B cell (primary cell): ENCODE results near the gene TRAF3. TPM values are rescaled to one million over a fixed set of nuclear protein-coding genes. Genes with fewer than 3 reads are reported as not detected.

Experiments used
- ATAC-seq: fragments of 200-7000 bp; cut with Tn5 transposase; one replicate; pipeline ENCODE4 v1.10.0; 2021; ENCODE audit warnings: low read depth, mild to moderate bottlenecking, moderate number of reproducible peaks, moderate library complexity
- CTCF ChIA-PET: fragments of 350-600 bp; sonication (Branson Sonifier 250); formaldehyde crosslinking; loops from one replicate; lab custom pipeline; 2021; ENCODE audit warnings: antibody characterized with exemption, inconsistent platforms; lab: Charles Lee
- POLR2A ChIA-PET: fragments of 350-600 bp; sonication (Branson Sonifier 250); formaldehyde crosslinking; loops from one replicate; lab custom pipeline; 2021; ENCODE audit warnings: antibody characterized with exemption; lab: Charles Lee
- DNase-seq: peaks from one replicate; pipeline ENCODE4 v3.0.0; 2013
- H2AFZ ChIP-seq: 2 replicates; pipeline ENCODE4 v1.6.1; 2012; ENCODE audit warnings: mild to moderate bottlenecking, low read depth, low read length; ENCODE audit not compliant: insufficient read depth, poor library complexity, severe bottlenecking
- H3K27ac ChIP-seq, 2 donors: 1 replicate in 1 of 2; 2 replicates in 1 of 2; pipeline ENCODE4 v1.5.1; 2012 to 2013; ENCODE audit warnings: low read length in 2 of 2, mild to moderate bottlenecking in 2 of 2, moderate library complexity in 1 of 2
- H3K27me3 ChIP-seq, 4 experiments: fragments of 200-600 bp in 1 of 4; sonication (generic) in 1 of 4; replicated peaks in 1 of 4; 1 replicate in 2 of 4; 2 replicates in 2 of 4; pipeline versions ENCODE4 v1.6.1 to v1.7.0; 2013 to 2016; ENCODE audit warnings: low read length in 3 of 4, mild to moderate bottlenecking in 2 of 4, mixed read lengths in 1 of 4, moderate library complexity in 1 of 4; ENCODE audit not compliant: insufficient read depth in 4 of 4, control insufficient read depth in 3 of 4; ENCODE audit errors: control extremely low read depth in 1 of 4
- H3K36me3 ChIP-seq, 2 experiments: replicated peaks in 1 of 2; 1 replicate in 1 of 2; 2 replicates in 1 of 2; pipeline versions ENCODE4 v1.6.1 to v1.7.1; 2013; ENCODE audit warnings: low read length in 1 of 2; ENCODE audit not compliant: insufficient read depth in 2 of 2, control insufficient read depth in 1 of 2; ENCODE audit errors: control extremely low read depth in 1 of 2, extremely low read depth in 1 of 2
- H3K4me1 ChIP-seq, 2 donors: fragments of 200-600 bp in 1 of 2; sonication (generic) in 1 of 2; 1 replicate in 1 of 2; 2 replicates in 1 of 2; pipeline versions ENCODE4 v1.5.1 to v1.6.1; 2013 to 2017; ENCODE audit warnings: low read length in 2 of 2; ENCODE audit not compliant: control insufficient read depth in 2 of 2, insufficient read depth in 2 of 2
- H3K4me2 ChIP-seq: replicated peaks from 2 replicates; pipeline ENCODE3; 2012; ENCODE audit warnings: mild to moderate bottlenecking, low read depth, low read length; ENCODE audit not compliant: poor library complexity, severe bottlenecking
- H3K4me3 ChIP-seq, 5 experiments: fragments of 200-600 bp in 1 of 5; sonication (generic) in 1 of 5; 1 replicate in 3 of 5; 2 replicates in 2 of 5; pipeline versions ENCODE4 v1.5.1 to v1.7.0; 2011 to 2016; ENCODE audit warnings: low read length in 4 of 5, mild to moderate bottlenecking in 4 of 5, low read depth in 2 of 5, control low read depth in 1 of 5, moderate library complexity in 1 of 5; ENCODE audit not compliant: insufficient read depth in 1 of 5; ENCODE audit errors: control extremely low read depth in 1 of 5, extremely low read depth in 1 of 5
- H3K79me2 ChIP-seq: fragments of 200-600 bp; sonication (generic); one replicate; pipeline ENCODE4 v1.6.0; 2016; ENCODE audit warnings: low read length; ENCODE audit not compliant: control insufficient read depth, insufficient read depth
- H3K9ac ChIP-seq: fragments of 200-600 bp; sonication (generic); 2 replicates; pipeline ENCODE4 v1.6.1; 2017; ENCODE audit warnings: mild to moderate bottlenecking, low read length, moderate library complexity
- H3K9me3 ChIP-seq, 3 donors: one replicate each; pipeline versions ENCODE4 v1.6.1 to v1.7.1; 2013; ENCODE audit warnings: low read length in 2 of 3; ENCODE audit not compliant: control insufficient read depth in 2 of 3, insufficient read depth in 1 of 3; ENCODE audit errors: control extremely low read depth in 1 of 3
- H4K20me1 ChIP-seq: 2 replicates; pipeline ENCODE4 v1.6.0; 2012; ENCODE audit warnings: mild to moderate bottlenecking, low read length; ENCODE audit not compliant: insufficient read depth, control insufficient read depth, poor library complexity, severe bottlenecking
- H3K27ac Mint-ChIP-seq: one replicate; pipeline ENCODE4 v1.8.0; 2021; ENCODE audit warnings: mixed read lengths
- H3K27me3 Mint-ChIP-seq: one replicate; pipeline ENCODE4 v1.8.0; 2021; ENCODE audit warnings: mixed read lengths
- H3K4me1 Mint-ChIP-seq: one replicate; pipeline ENCODE4 v1.8.0; 2021; ENCODE audit warnings: mixed read lengths
- H3K4me3 Mint-ChIP-seq: one replicate; pipeline ENCODE4 v1.8.0; 2021; ENCODE audit warnings: mixed read lengths
- H3K9me3 Mint-ChIP-seq: one replicate; pipeline ENCODE4 v1.8.0; 2022; ENCODE audit warnings: mixed read lengths; ENCODE audit not compliant: insufficient read depth
- EZH2 ChIP-seq: IDR thresholded peaks from 2 replicates; pipeline ENCODE4 v1.6.1; 2012; ENCODE audit warnings: borderline replicate concordance, low read depth, mild to moderate bottlenecking, moderate library complexity, low read length; ENCODE audit not compliant: insufficient read depth, poor library complexity, severe bottlenecking
- WGBS: methylation state at CpG from one replicate; pipeline ENCODE4 v1.1.5; 2013; ENCODE audit warnings: missing lambda C conversion rate; ENCODE audit not compliant: insufficient coverage; 5-methylcytosine and 5-hydroxymethylcytosine counted together
- intact Hi-C: fragments of 100-400 bp; cut with micrococcal nuclease; formaldehyde crosslinking; loops from one replicate; pipeline ENCODE4 v1.10.0; 2022
- polyA plus RNA-seq: library from polyadenylated mRNA; depleted of rRNA; stranded (reverse); fragments of >200 nt; gene quantifications from 2 replicates; pipeline ENCODE4 v1.2.3, GENCODE V29; 2012
- total RNA-seq, 2 donors: library from RNA; stranded (reverse); fragments of 120-200 nt in 1 of 2; gene quantifications; 1 replicate in 1 of 2; 2 replicates in 1 of 2; pipeline versions ENCODE4 v1.2.3 to v1.2.4, GENCODE V29; 2013 to 2022
- TF ChIP-seq, protein P1 (sequence below): fragments of 200-600 bp; IDR thresholded peaks from one replicate; pipeline ENCODE4 v1.8.0; 2022; ENCODE audit warnings: antibody characterized with exemption, mild to moderate bottlenecking

The TRAF3 gene
- total and polyA plus RNA-seq, 2 donors (not counting 1 experiment from before 2014, with no cell fraction given): 42.8 to 89.8 TPM

DNA sequence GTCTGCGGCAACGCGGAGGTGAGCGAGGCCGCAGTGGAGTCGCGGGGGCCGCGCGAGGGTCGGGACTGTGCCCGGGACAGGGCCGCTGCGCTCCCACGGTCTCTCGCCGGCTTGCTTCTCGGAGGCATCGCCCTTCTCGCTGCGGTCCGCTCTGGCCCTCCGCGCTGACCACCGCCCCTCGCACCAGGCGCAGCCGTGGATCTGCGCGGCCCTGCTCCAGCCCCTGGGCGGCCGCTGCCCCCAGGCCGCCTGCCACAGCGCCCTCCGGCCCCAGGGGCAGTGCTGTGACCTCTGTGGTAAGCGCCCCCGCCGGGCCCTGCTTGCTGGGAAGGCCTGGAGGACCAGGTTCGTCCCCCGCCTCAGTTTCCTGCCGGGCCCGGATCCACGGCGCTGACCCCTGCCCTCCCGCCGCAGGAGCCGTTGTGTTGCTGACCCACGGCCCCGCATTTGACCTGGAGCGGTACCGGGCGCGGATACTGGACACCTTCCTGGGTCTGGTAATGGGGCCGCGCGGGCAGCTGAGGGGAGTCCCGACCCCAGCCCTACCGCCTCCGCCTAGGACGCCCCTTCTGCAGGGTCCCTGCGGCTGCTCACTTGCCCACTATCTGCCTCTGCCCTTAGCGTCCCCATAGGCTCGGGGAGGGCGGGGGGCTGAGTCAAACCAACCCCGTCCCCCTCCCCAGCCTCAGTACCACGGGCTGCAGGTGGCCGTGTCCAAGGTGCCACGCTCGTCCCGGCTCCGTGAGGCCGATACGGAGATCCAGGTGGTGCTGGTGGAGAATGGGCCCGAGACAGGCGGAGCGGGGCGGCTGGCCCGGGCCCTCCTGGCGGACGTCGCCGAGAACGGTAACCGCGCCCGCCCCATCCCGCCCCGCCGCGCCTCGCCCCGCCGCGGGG is 152.2 kb downstream of the TRAF3 start:
- 12% methylated on average over 94 of the region's 94 CpGs for WGBS
- no peak overlapping the region for H3K27ac Mint-ChIP-seq
- H3K4me2 ChIP-seq: peak overlapping the region; percentile 100
- intact Hi-C loops: loop anchor here (10.0 kb wide), 1 partner anchor 125 kb away; the partner anchor contains the start of gene CDC42BPB
- H3K27me3 ChIP-seq: peaks cover 0 to 40% (median 7%) of the 10 kb centered on the region in 4 experiments
- peak overlapping the region; percentile 87 for H3K4me3 Mint-ChIP-seq
- H3K27me3 Mint-ChIP-seq: peaks cover 10% of the 10 kb centered on the region
- peaks cover 31 to 36% of the 10 kb centered on the region in 2 donors for H3K4me1 ChIP-seq
- POLR2A ChIA-PET: no interaction called here
- no peaks in the 10 kb centered on the region for H3K9me3 Mint-ChIP-seq
- H3K4me3 ChIP-seq: peak overlapping the region in 4 of 5 experiments; percentile 48 to 77 (median 60)
- ATAC-seq (no peak), DNase-seq (peak; percentile 52)
- peaks cover 0 to 18% (median 0%) of the 10 kb centered on the region in 3 donors for H3K9me3 ChIP-seq
- CTCF ChIA-PET: no interaction called here
- TF ChIP-seq EZH2: peak; percentile 53
- TF ChIP-seq, protein P1, sequence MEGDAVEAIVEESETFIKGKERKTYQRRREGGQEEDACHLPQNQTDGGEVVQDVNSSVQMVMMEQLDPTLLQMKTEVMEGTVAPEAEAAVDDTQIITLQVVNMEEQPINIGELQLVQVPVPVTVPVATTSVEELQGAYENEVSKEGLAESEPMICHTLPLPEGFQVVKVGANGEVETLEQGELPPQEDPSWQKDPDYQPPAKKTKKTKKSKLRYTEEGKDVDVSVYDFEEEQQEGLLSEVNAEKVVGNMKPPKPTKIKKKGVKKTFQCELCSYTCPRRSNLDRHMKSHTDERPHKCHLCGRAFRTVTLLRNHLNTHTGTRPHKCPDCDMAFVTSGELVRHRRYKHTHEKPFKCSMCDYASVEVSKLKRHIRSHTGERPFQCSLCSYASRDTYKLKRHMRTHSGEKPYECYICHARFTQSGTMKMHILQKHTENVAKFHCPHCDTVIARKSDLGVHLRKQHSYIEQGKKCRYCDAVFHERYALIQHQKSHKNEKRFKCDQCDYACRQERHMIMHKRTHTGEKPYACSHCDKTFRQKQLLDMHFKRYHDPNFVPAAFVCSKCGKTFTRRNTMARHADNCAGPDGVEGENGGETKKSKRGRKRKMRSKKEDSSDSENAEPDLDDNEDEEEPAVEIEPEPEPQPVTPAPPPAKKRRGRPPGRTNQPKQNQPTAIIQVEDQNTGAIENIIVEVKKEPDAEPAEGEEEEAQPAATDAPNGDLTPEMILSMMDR: no peak
- H3K27ac ChIP-seq: no peak overlapping the region
- no peaks in the 10 kb centered on the region for H3K36me3 ChIP-seq
- H3K79me2 ChIP-seq: no peaks in the 10 kb centered on the region
- H3K9ac ChIP-seq: peak overlapping the region; percentile 83
- peaks cover 27% of the 10 kb centered on the region for H3K4me1 Mint-ChIP-seq
- H2AFZ ChIP-seq: peak overlapping the region; percentile 88
- peaks cover 19% of the 10 kb centered on the region for H4K20me1 ChIP-seq
